Central memory CD4-positive, alpha-beta T cell (primary cell): ENCODE measurements around the gene PPP2R3B.
"Not testable (repeated sequence)": the region's sequence is repeated elsewhere in the genome, so short reads cannot be mapped to it uniquely, and the experiment has no call there.

Experiments used
- DNase-seq: peaks from one replicate; pipeline ENCODE4 v3.0.0; 2022

PPP2R3B gene

GRCh38 chrX:351736-352135 is 35.0 kb downstream of the PPP2R3B start:
- DNase-seq: no peak

- not testable (repeated sequence) for DNase-seq
These were observed 35.4 kb downstream of the PPP2R3B start for GRCh38 chrX:351324-351641.

GRCh38 chrX:350534-351323 is 36.0 kb downstream of the PPP2R3B start:
- no peak for DNase-seq

- no peak for DNase-seq
These were observed 36.6 kb downstream of the PPP2R3B start for GRCh38 chrX:350148-350533.

- DNase-seq: no peak
These were observed 37.0 kb downstream of the PPP2R3B start for GRCh38 chrX:349702-350101.

- no peak for DNase-seq
These were observed 37.5 kb downstream of the PPP2R3B start for GRCh38 chrX:349196-349595.

- no peak for DNase-seq
These were observed 38.1 kb downstream of the PPP2R3B start for GRCh38 chrX:348461-349117.

GRCh38 chrX:347351-348117 is 39.2 kb downstream of the PPP2R3B start:
- no peak for DNase-seq

- DNase-seq: no peak
These were observed 40.5 kb downstream of the PPP2R3B start for GRCh38 chrX:346034-346813.

- no peak for DNase-seq
These were observed 41.4 kb downstream of the PPP2R3B start for GRCh38 chrX:345020-345925.

GRCh38 chrX:344371-344901 is 42.3 kb downstream of the PPP2R3B start:
- DNase-seq: no peak

GRCh38 chrX:341541-342101 is 45.1 kb downstream of the PPP2R3B start:
- no peak for DNase-seq

GRCh38 chrX:340641-341423 is 45.9 kb downstream of the PPP2R3B start:
- DNase-seq: no peak

GRCh38 chrX:340121-340520 is 46.6 kb downstream of the PPP2R3B start:
- no peak for DNase-seq

GRCh38 chrX:338836-339400 is 47.8 kb downstream of the PPP2R3B start:
- DNase-seq: no peak

GRCh38 chrX:338281-338835 is 48.3 kb downstream of the PPP2R3B start:
- no peak for DNase-seq

GRCh38 chrX:337331-337831 is 49.3 kb downstream of the PPP2R3B start:
- DNase-seq: no peak

- no peak for DNase-seq
These were observed 50.5 kb downstream of the PPP2R3B start for GRCh38 chrX:336227-336626.

- DNase-seq: no peak
These were observed 51.0 kb downstream of the PPP2R3B start for GRCh38 chrX:335758-336155.
